Endothelial cell of umbilical vein (primary cell): Measurements from ENCODE around the gene UNC93B1. TPM values are rescaled to one million over a fixed set of nuclear protein-coding genes. Genes with fewer than 3 reads are reported as not detected.
A peak's percentile ranks its signal among the peaks of the same experiment; 100 is the strongest.

ENCODE experiments used
- BruUV-seq: library from RNA; stranded (reverse); fragments of 400-500 nt; replicated peaks from 2 replicates; lab custom pipeline; 2021; lab: Mats Ljungman, UMichigan
- CTCF ChIA-PET: fragments of 300-600, 350-600 bp; sonication (Branson Sonifier 250); formaldehyde crosslinking; loops from one replicate; lab custom pipeline; 2021; ENCODE audit warnings: antibody characterized with exemption, inconsistent platforms; lab: Charles Lee
- POLR2A ChIA-PET: fragments of 300-600, 350-600 bp; sonication (Branson Sonifier 250); formaldehyde crosslinking; loops from one replicate; lab custom pipeline; 2021; ENCODE audit warnings: antibody characterized with exemption, inconsistent platforms; lab: Charles Lee
- DNase-seq: peaks from one replicate; pipeline ENCODE4 v3.0.0-alpha.2; 2011; ENCODE audit warnings: low read depth, low spot score
- FAIRE-seq: peaks from 2 replicates; lab custom pipeline; 2011; peaks lifted over from hg19 to GRCh38; lab: Jason Lieb, UNC
- H2AFZ ChIP-seq: 2 replicates; pipeline ENCODE4 v1.6.0; 2012; ENCODE audit warnings: low read depth, low read length, control low read depth, inconsistent platforms
- H3K27ac ChIP-seq: 2 replicates; pipeline ENCODE4 v1.5.1; 2011; ENCODE audit warnings: low read depth, mild to moderate bottlenecking, control low read depth, low read length, moderate library complexity; ENCODE audit not compliant: insufficient read depth
- H3K27me3 ChIP-seq, 2 experiments: 2 replicates each; pipeline versions ENCODE4 v1.6.0 to v1.6.1; 2011; ENCODE audit warnings: low read length in 2 of 2, mixed read lengths in 1 of 2; ENCODE audit not compliant: control insufficient read depth in 2 of 2, insufficient read depth in 2 of 2
- H3K36me3 ChIP-seq, 2 experiments: 2 replicates in 1 of 2; 3 replicates in 1 of 2; pipeline ENCODE4 v1.5.1; 2011; ENCODE audit warnings: low read length in 2 of 2, mild to moderate bottlenecking in 1 of 2, moderate library complexity in 1 of 2; ENCODE audit not compliant: control insufficient read depth in 2 of 2, insufficient read depth in 2 of 2; ENCODE audit errors: extremely low read depth in 1 of 2
- H3K4me1 ChIP-seq: 3 replicates; pipeline ENCODE4 v1.5.1; 2011; ENCODE audit warnings: mild to moderate bottlenecking, low read length; ENCODE audit not compliant: control insufficient read depth, insufficient read depth; ENCODE audit errors: extremely low read depth
- H3K4me2 ChIP-seq: 2 replicates; pipeline ENCODE4 v1.6.1; 2011; ENCODE audit warnings: low read length, control low read depth, mixed read lengths; ENCODE audit not compliant: insufficient read depth
- H3K4me3 ChIP-seq, 3 experiments: fragments of 200-600 bp in 1 of 3; sonication (generic), shearing (Covaris generic) in 1 of 3; replicated peaks in 1 of 3; 2 replicates each; pipeline ENCODE4 v1.5.1; 2011 to 2016; ENCODE audit warnings: control low read depth in 3 of 3, low read length in 3 of 3, mild to moderate bottlenecking in 2 of 3, inconsistent platforms in 1 of 3, low read depth in 1 of 3, moderate library complexity in 1 of 3; ENCODE audit not compliant: insufficient read depth in 1 of 3
- H3K79me2 ChIP-seq: 2 replicates; pipeline ENCODE4 v1.6.0; 2012; ENCODE audit warnings: low read length, inconsistent platforms; ENCODE audit not compliant: control insufficient read depth, insufficient read depth
- H3K9ac ChIP-seq: replicated peaks from 2 replicates; pipeline ENCODE3; 2011; ENCODE audit warnings: low read length, control low read depth; ENCODE audit not compliant: insufficient read depth; ENCODE audit errors: extremely low read depth
- H3K9me1 ChIP-seq: replicated peaks from 3 replicates; pipeline ENCODE4 v1.6.0; 2011; ENCODE audit warnings: mild to moderate bottlenecking, low read length; ENCODE audit not compliant: control insufficient read depth, insufficient read depth; ENCODE audit errors: extremely low read depth
- H3K9me3 ChIP-seq: replicated peaks from 2 replicates; pipeline ENCODE4 v1.5.1; 2012; ENCODE audit warnings: low read length, inconsistent platforms; ENCODE audit not compliant: control insufficient read depth, insufficient read depth
- H4K20me1 ChIP-seq: replicated peaks from 2 replicates; pipeline ENCODE3; 2011; ENCODE audit warnings: mild to moderate bottlenecking, low read length; ENCODE audit not compliant: control insufficient read depth, insufficient read depth; ENCODE audit errors: extremely low read depth
- CTCF ChIP-seq, 2 donors: IDR thresholded peaks; 1 replicate in 1 of 2; 2 replicates in 1 of 2; pipeline ENCODE4 v1.5.1; 2011; ENCODE audit warnings: low read length in 2 of 2, mild to moderate bottlenecking in 2 of 2, moderate library complexity in 2 of 2, control low read depth in 1 of 2, inconsistent platforms in 1 of 2, low read depth in 1 of 2; ENCODE audit not compliant: insufficient read depth in 1 of 2; ENCODE audit errors: extremely low read depth in 1 of 2
- EZH2 ChIP-seq: IDR thresholded peaks from 2 replicates; pipeline ENCODE4 v1.6.1; 2012; ENCODE audit warnings: borderline replicate concordance, low read depth, mild to moderate bottlenecking, moderate library complexity, low read length, inconsistent platforms; ENCODE audit not compliant: severe bottlenecking
- GATA2 ChIP-seq: IDR thresholded peaks from 2 replicates; pipeline ENCODE4 v1.7.0; 2011; ENCODE audit warnings: low read depth, mild to moderate bottlenecking, moderate library complexity, mixed read lengths, low read length; ENCODE audit not compliant: insufficient read length, insufficient read depth
- JUN ChIP-seq: IDR thresholded peaks from 2 replicates; pipeline ENCODE4 v1.6.1; 2011; ENCODE audit warnings: borderline replicate concordance, low read depth; ENCODE audit not compliant: insufficient read length, insufficient read depth
- MAX ChIP-seq: IDR thresholded peaks from 2 replicates; pipeline ENCODE4 v1.6.1; 2011; ENCODE audit not compliant: insufficient read depth, insufficient read length
- MYC ChIP-seq: IDR thresholded peaks from one replicate; pipeline ENCODE4 v1.6.1; 2011; ENCODE audit warnings: mild to moderate bottlenecking, low read depth, low read length
- POLR2A ChIP-seq: IDR thresholded peaks from 2 replicates; pipeline ENCODE4 v1.6.1; 2012; ENCODE audit warnings: low read depth, mild to moderate bottlenecking, control low read depth, low read length
- POLR2AphosphoS5 ChIP-seq: IDR thresholded peaks from 2 replicates; pipeline ENCODE4 v1.6.1; 2012; ENCODE audit warnings: low read depth, mild to moderate bottlenecking, control low read depth, low read length, moderate library complexity; ENCODE audit not compliant: insufficient read depth
- dilution Hi-C: fragments of 300-500 bp; cut with MboI; formaldehyde crosslinking; loops from one replicate; pipeline ENCODE4 v1.15.0; 2019; ENCODE audit warnings: low sequenced_read_pairs; ENCODE audit not compliant: extremely low pct_ligation_motif_present
- intact Hi-C: fragments of 100-400 bp; cut with micrococcal nuclease; formaldehyde crosslinking; loops from one replicate; pipeline ENCODE4 v1.10.0; 2022
- polyA plus RNA-seq, 4 experiments: library from polyadenylated mRNA; depleted of rRNA in 3 of 4; stranded (reverse) in 3 of 4; unstranded in 1 of 4; fragments of >200 nt; gene quantifications; 2 replicates each; pipeline versions ENCODE4 v1.2.1 to v1.2.3, GENCODE V29; 2011 to 2012; ENCODE audit warnings: missing spikeins in 1 of 4
- total RNA-seq: library from RNA; stranded (reverse); gene quantifications from 2 replicates; pipeline ENCODE4 v1.2.3, GENCODE V29; 2021

UNC93B1 gene
- total and polyA plus RNA-seq, 2 donors (not counting 3 experiments of a cell fraction or from before 2014, with no cell fraction given): 10.6 to 18.9 TPM

DNA sequence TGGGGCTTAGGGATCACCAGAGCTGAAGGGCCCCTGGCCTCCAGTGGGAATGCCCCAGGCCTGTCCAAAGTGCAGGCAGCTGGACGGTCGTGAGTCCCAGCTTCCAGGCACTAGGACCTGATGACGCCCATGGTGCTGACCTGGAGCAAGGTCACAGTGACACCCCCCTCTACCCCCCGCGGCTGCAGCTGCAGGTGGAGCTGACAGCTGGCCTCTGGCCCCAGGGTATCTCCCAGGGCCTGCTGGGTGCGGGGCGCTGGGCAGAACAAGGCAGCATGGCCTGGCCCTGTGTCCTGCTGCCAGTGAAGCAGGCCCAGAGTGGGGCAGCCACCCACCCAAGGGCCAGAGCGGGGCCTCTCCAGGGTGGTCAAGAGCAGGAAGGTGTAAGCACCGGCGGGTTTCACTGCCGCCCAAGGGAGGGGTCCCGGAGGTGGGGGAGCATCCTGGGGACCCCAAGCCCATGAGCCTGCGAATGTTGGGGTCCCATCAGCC is 34.4 kb upstream of the UNC93B1 start:
- intact Hi-C loops (loop anchor here (1.0 to 5.0 kb wide), 2 partner anchors 8 to 169 kb away; partner anchors contain the start of gene NDUFS8), dilution Hi-C loops (no loop called here)
- Histone ChIP-seq H3K9me1 (no peaks in the 10 kb centered on the region), H3K27me3 (no peaks in the 10 kb centered on the region), H3K9ac (peak overlapping the region; percentile 36), H2AFZ (no peak overlapping the region), H3K36me3 (peaks cover 0 to 23% of the 10 kb centered on the region in 2 experiments), H4K20me1 (no peaks in the 10 kb centered on the region), H3K9me3 (no peaks in the 10 kb centered on the region), H3K4me1 (peaks cover 20% of the 10 kb centered on the region), H3K27ac (peak overlapping the region; percentile 33), H3K4me2 (peak overlapping the region; percentile 30), H3K4me3 (peak overlapping the region in 1 of 3 experiments; percentile 58), H3K79me2 (peaks cover 24% of the 10 kb centered on the region)
- TF ChIP-seq MAX (no peak), POLR2A (no peak), MYC (no peak), EZH2 (no peak), POLR2AphosphoS5 (no peak)
- POLR2A ChIA-PET: interaction anchor here (1.3 kb wide), 1 partner anchor 90 kb away, joined by 3 read pairs; no protein-coding TSS in a partner anchor
- FAIRE-seq (no peak), DNase-seq (peak; percentile 10)
- CTCF ChIA-PET: interaction anchor here (1.2 kb wide), 1 partner anchor 8 kb away, joined by 3 read pairs; the partner anchor contains the start of gene NDUFS8
- BruUV-seq: TSS peak; percentile 62

GRCh38 chr11:68037411-68038225 is 33.7 kb upstream of the UNC93B1 start:
- no peak for DNase-seq
- Histone ChIP-seq H3K27ac (peak overlapping the region; percentile 13), H3K9ac (no peak overlapping the region), H3K4me2 (no peak overlapping the region), H3K9me1 (no peaks in the 10 kb centered on the region), H3K4me1 (peaks cover 20% of the 10 kb centered on the region), H3K9me3 (no peaks in the 10 kb centered on the region), H2AFZ (no peak overlapping the region), H3K79me2 (peaks cover 24% of the 10 kb centered on the region), H3K4me3 (no peak overlapping the region), H3K36me3 (peaks cover 0 to 22% of the 10 kb centered on the region in 2 experiments), H4K20me1 (no peaks in the 10 kb centered on the region), H3K27me3 (no peaks in the 10 kb centered on the region)
- dilution Hi-C loops: no loop called here
- no peak for FAIRE-seq
- BruUV-seq: no TSS peak
- CTCF ChIA-PET: no interaction called here
- intact Hi-C loops: loop anchor here (1.0 to 5.0 kb wide), 2 partner anchors 7 to 170 kb away; partner anchors contain the start of gene NDUFS8
- POLR2A ChIA-PET: interaction anchor here (0.7 kb wide), 1 partner anchor 130 kb away, joined by 3 read pairs; no protein-coding TSS in a partner anchor
- TF ChIP-seq MAX: no peak
- no peak for TF ChIP-seq GATA2
- no peak for TF ChIP-seq JUN
- peak; percentile 20 for TF ChIP-seq POLR2A
- no peak for TF ChIP-seq CTCF (IDR thresholded peaks at IDR 0.05; ENCODE audit: extremely low read depth in 1 of 2, insufficient read depth in 1 of 2, low read depth in 1 of 2, low read length in 2 of 2)
- TF ChIP-seq POLR2AphosphoS5: no peak
